Activated CD4-positive, alpha-beta T cell treated with anti-CD3 and anti-CD28 coated beads, Interleukin-2, Interleukin-4, amounts not matched to agents 100 ng/mL and 50 ng/mL, durations not matched to agents 16 hours and 8 hours (primary cell): ENCODE results near the gene NKD2.
"Not testable (repeated sequence)": the region's sequence is repeated elsewhere in the genome, so short reads cannot be mapped to it uniquely, and the experiment has no call there.

Source experiments
- DNase-seq: peaks from one replicate; pipeline ENCODE4 v3.0.0-alpha.2; 2020; ENCODE audit warnings: low spot score

NKD2 gene

DNA sequence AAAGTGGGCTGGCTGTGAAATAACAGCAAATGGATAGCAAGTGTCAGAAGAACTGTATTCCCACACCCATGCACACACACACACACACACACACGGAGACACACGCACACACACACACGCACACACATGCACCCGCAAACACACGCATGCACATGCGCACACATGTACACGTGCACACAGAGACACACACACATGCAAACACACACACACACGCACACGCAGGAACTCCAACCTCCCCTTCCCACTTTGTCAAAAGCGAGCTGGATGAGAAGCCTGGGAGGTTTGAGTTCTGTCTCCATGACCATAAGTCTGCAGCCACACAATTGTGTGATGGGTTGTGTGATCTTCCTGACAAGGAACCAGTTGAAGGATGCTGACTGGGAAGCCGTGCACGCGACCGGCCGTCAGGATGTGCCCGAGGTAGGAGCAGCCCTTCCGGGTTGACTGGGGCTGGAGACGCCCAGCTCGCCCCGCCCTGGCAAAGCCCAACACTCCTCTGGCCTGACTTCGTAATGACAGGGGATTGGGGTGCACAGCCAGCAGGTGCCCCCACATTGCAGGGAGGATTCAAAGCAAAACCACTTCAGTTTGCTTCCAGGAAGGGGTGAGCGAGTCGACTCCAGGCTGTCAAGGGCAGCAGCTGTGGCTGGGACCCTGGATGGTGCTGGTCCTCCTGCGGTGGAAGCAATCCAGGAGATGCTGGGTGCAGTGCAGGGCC is 29.3 kb upstream of the NKD2 start:
- DNase-seq, result no peak

DNA sequence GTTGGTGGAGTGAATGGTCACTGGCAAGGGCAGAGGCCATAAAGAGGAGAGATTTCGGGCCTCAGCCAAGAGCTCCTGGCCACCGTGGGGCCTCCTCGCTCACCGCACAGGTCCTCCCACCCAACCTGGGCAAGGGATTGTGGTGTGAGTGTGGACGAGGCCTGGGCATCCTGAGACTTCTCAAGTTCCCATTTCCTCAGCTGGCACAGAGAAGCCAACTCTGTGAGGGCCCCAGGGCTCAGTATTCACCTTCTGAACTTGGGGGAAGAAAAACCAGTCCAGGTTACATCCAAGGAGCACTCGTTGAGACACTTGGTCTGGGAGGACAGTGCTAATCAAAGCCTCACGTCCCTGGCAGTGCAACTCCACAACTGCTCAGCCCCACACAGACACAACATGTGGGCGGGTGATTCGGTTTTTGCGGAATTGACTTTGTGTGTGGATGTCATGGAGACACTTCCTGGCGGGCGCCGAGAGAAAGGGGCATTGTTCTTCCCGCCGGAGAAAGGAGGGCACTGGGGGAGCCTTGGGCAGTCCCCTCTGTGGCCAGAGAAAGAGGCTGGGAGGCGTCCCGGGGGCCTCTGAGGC is 28.5 kb upstream of the NKD2 start:
- DNase-seq, result no peak

DNA sequence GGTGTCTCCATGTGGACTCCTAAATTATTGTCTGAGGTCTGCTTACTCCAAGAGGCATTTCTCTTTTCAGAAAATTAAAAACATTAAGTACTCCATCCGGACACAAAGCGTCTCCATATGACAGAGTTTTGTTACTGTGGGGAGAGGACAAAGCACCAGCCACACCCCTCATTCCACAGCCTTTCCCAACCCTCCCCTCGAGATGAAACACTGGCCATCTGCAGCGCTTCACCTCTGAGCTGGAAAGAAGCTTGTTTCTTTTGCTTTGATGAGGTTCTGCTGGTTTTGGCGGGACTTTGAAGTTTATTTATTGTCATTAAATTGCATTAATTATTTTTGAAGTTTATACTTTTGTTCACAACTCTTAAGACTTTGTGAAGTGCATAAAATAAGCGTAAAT is 27.6 kb upstream of the NKD2 start:
- DNase-seq, result no peak

DNA sequence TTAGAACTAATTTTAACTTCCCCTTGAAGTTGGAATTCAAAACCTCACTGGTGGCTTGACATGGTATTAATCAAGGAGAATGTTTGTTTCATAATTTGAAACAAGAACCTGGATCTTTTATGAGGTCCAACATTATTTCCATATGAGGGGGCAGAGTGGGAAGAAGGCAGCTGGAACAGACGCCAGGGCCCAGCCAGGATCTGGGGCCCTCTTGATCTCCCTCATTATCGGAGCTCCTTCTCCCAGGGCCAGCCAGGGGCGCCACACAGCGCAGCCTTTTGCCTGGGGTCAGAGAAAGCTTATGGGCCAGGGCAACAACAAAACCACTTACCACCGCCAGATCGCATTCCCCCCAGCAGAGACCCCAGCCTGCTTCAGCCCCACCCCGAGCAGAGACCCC is 27.1 kb upstream of the NKD2 start:
- DNase-seq, result no peak

DNA sequence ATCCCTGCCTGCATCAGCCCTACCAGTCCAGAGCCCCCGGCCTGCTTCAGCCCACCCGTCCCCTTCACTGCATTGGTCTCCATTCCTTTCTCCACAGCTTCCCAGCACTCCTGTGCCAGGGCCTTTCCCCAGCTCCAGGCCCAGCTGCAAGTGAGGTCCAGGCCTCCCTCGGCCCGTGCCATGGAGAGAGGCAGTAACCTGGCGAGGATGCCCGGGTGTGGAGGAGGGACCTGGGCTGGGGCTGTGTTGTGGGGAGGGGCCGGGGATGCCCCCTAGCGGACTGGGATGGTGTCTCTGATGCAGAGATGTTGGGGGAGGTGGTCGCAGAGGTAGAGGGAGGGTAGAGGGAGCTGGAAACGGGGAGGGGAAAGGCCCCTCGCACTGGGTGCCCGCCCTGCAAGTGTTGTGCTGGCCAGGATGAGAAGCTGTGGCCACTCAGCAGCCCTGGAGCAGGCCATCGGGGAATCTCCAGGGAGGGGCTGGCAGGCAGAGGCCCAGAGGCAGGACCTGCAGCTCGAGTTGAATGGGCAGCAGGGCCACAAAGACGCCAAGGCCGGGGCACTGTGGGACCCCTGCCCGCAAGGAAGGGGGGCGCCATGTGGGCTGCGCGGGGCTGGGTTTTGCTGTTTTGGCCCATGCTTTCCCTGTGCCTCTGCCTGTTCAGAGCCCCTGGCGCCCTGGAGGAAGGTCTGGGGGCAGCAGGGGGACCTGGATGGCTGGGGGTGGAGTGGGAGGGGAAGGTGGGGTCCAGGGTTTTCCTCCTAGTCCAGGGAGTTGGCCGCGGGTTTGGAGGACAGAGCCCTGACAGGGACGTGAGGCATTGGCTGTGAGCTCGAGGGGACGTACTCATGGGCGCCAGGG is 26.0 kb upstream of the NKD2 start:
- no peak for DNase-seq

DNA sequence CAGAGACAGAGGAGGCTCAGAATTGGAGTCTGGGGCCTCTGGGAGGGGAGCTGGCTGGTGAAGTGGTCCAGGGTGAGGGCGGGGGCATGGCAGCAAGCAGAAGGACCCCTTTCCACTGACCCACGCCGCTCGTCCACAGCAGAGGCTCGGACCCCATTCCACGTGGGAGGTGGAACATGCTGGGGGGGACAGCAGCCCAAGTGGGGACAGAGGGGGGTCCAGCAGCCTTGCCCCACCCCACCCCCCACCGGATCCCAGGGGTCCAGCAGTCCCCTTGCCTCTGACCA is 25.4 kb upstream of the NKD2 start:
- DNase-seq, result no peak

DNA sequence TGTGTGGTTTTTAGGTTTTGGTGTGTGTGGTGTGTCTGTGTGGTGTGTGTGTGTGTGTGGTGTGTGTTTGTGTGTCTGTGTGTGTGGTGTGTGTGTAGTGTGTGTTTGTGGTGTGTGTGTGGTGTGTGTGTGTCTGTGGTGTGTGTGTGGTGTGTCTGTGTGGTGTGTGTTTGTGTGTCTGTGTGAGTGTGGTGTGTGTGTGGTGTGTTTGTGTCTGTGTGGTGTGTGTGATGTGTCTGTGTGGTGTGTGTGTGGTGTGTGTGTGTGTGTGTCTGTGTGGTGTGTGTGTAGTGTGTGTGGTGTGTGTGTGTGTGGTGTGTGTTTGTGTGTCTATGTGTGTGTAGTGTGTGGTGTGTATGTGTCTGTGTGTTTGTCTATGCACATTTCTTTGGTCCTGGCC is 25.0 kb upstream of the NKD2 start:
- DNase-seq, result no peak

DNA sequence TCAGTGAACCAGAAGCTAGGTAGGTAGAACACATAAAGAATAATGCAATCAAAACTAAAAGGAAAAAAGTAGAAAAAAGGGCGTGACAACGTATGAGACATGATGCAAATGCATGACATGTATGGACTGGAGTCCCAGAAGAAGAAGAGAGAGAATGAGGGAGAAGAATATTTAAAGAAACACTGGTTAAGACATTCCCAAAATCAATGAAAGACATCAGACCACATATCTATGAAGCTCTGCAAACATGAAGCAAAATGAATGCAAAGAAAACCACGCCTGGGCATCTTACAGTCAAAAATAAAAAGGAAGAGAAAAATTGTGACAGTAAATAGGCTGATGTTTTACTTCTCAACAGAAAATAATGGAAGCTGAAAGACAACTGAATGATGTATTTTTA is 23.8 kb upstream of the NKD2 start:
- DNase-seq, result no peak

DNA sequence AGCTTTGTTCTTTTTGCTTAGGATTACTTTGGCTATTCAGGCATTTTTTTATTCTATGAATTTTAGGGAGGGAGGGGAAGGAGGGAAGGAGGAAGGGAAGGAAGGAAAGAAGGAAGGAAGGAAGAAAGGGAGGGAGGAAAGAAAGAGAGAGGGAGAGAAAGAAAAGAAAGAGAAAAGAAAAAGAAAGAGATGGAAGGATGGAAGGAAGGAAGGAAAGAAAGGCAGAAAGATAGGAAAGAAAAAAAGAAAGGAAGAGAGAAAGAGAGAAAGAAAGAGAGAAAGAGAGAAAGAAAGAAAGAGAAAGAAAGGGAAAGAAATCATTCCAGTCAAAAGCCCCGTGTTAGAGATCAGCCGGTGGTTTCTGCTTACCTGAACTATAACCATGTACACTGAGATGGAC is 20.8 kb upstream of the NKD2 start:
- no peak for DNase-seq

DNA sequence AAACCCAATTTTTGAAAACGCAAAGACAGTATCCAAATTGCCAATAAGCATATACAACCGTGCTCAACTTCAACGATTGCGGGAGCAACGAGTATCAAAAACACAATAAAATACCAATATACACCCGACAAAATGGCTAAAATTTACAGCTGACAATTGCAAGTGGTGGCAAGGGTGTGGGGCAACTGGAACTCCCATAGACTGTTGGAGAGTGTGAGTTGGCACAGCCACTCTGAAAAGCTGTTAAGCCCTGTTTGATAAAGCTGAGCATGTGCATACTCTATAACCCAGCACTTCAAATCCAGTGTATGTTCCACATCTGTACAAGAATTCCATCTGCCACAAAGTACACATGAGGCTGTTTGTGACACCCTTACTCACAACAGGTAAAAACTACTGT is 20.3 kb upstream of the NKD2 start:
- no peak for DNase-seq

DNA sequence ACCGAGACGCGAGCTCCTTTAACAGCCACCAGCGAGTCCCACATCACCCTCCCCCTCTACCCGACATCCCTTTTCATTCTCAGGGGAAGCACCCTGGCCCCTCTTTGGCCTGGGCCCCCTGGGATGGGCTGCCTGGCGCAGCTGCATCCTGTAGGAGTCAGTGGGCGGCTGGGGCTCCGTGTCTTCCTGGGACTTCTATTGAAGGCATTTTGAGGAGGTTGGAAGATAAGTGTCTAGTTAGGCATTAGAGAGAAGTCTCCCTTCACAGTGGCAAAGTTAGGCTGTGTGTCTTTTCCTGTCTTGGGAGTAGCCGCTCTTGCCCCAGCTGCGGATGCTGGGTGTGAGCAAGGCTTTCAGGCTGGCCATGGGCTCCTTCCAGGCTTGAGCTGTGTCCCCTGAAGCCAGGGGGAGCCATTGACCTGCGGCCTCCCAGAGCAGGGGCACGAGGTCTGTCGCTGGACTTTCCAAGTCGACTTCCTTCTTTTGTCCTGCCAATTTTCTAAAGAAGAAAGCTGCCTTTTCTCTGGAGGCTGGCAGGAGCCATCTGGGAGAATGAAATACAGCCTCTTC is 18.6 kb upstream of the NKD2 start:
- no peak for DNase-seq

DNA sequence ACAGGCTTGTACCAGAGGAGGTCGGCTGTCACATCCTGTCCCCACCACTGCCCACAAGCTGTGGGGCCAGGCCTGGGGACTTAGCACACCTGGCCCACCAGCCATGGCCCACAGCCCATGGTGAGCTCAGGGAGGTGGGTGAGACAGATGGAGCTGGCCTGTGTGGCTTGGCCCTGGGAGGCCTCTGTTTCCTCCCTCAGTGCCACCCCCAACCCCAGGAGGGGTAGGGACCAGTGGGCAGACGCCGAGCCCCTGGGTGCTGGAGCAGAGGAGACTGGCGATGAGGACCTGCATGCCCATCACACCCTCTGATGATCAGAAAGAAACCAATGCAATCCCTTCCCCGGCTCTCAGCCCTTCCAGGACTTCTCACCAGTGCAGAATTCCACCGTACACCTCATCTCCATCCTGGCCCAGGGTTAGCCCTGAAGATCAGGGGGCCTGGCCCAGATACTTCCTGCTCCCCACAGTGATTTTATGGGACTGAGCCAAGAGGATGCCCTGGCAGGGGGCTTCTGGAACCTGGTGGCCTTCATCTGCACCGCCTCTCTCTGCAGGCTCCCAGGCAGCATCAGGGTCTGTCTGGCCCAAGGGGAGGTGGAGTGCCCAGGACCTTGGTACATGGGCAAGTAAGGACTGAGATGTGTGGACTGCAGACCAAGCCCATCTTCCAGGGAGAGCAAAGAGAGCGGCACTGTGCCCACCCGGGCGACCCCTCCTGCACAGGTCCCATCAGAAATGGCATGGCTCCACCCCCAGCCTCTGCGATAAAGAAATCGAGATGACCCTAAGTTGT is 16.9 kb upstream of the NKD2 start:
- DNase-seq, result no peak

DNA sequence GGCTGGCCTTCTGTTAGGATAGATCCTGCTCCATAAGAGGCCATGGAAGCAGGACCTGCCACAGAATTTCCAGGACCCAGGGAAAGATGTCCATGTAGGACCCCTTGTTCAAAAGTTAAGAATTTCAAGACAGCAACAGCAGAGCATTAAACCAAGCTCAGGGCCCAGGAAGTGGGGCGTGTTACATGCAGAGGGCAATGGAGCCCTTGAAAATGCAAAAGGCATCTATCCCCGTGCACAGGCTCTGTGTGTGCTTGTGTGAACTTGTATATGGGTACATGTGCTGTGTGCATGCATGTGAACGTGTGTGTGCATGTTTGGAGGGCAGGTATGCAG is 14.4 kb upstream of the NKD2 start:
- no peak for DNase-seq

DNA sequence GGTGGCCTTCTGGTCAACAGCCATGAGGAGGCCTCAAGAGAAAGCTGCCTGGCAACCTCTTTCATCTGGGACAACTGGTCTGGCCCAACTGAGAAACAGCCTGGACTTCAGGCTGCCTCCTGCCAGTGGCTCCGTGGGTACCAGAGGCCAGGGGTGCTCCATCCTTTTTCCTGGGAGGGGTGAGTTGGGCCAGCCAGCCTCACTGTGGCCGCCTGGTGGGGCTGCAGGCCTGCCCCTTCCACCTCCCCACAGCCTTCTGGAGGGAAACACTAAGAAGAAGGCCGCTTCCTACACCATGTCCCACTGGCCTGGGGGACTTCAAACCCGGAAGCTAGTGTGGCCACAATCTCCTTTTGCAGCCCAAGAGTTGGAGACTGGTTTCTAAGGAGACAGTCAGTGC is 13.8 kb upstream of the NKD2 start:
- DNase-seq, result no peak

DNA sequence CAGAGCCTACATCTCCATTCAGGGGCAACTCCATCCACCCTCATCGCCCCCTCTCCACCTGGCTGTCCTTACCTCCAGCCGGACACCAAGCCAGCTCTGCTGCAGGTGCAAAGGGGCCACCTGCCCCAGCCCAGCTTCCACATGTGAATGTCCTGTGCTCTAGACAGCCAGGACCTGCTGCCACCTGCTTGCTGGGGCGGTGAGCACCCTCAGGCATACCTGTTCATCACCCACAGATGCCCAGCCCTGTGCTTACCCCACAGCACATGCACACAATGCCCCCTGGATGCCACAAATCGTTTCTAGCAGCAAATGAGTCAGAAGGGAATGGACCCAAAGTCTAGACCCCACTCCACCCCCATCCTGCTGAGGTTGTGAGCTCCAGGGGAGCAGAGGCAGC is 13.3 kb upstream of the NKD2 start:
- no peak for DNase-seq

DNA sequence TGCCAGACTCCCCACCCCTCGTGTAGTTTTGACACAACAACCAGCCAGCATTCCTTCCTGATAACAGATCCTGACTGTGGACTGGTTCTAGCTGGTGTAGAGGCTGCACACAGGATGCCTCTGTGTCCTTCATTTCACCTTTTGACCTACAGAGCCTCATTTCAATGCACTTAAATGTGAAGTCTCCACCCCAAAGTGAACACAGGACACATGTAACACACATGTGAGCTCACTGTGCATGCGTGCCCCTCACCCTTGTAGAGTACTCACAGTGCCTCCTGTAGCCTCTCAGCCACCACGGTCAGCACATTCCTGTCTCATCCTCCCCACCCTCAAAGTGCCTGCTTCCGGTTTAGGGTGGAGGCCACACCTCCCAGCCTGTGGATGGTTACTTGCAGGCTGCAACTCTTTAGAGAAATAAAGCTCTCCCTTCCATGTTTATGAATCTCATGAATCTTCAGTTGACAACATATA is 11.6 kb upstream of the NKD2 start:
- no peak for DNase-seq

DNA sequence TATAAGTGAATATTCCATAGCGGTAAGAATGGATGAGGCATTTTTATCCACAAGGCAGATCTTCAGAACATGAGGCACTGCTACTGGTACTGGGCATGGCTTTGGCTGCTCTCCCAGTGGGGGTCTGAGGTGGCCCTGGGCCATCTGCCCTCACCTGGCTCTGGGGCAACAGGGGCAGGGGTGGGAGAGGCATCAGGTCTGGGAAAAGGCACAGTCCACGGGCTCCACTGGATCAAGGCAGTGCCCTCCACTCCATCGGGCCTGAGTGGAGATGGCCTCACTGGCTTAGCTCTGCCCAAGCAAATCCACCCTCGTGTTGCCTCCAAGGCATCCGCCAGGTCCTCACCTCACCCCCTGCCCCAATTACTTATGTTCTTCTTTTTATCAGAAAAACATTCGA is 10.9 kb upstream of the NKD2 start:
- DNase-seq, result no peak

DNA sequence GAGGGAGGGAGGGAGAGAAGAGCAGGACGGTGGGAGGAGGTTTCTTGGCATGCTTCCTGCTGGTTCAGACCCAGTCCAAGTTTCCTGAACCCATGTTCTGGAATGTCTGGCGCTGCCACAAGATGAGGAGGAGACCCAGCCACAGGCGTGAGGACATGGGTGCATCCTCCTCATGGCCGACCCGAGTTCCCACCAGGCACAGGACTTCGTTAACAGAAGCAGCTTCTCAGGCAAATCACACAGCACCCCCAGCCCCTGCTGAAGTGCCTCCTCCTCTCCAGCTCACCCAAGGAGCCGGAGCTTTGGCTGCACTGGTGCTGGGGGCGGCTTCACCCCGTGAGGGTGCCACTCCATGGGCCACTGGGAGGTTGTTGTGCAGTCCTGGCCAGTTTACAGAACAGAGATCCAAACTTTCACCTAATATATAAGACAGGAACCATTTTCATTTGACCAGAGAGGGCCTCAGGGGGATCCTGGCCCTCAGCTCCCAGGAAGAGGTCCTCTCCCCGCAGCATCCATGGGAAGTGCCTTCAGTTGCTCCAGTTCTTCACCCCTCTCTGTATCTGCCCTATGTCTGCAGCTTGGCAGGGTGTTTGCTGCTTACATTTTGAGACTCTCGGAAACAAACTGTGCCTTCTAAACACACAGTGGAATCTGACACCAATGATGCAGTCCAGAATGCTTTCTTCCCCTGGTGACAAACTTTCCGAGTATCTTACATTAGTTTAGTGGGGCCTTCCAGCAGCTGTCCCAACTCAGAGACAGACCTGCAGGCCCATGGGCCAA is 10.2 kb upstream of the NKD2 start:
- DNase-seq, result no peak

DNA sequence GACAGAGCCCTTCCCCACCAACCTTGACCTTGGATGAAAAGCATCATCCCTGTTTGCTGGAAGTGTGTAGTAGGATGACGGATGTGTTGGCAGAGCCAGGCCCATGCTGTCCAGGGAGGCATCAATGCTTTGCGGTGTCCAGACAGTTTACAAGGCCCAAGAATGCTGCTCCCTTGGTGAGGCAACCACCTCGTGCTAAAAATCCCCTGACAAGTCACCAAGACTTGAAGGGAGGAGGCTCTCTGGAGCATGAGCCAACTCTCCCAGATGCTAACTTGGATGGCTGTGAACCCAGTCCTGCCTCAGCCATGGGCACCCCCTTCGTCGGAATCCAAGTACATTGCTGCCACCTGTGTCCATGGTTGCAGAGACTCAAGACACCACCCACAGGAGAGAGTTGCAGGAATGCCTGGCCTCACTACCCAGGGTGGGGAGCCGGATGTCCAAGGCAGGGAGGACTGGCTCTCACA is 9.5 kb upstream of the NKD2 start:
- no peak for DNase-seq

DNA sequence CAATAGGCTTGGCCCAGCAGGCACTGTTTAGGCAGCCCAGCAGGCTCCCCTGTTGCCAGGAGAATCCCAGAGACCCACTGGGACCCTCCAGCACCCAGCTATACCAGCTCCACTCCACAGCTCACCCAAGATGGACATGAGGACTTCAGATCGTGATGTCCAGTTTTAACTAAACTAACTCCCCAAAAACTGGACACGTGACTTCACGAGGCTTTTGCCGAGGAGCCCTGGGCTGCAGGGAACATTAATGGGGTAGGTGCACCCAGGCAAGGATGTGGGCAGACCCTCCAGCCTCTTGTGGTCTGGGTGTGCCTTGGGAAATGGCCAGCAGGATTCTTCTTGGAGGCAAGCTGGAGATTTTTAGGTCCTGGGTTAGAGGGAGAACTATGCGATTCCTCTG is 8.9 kb upstream of the NKD2 start:
- no peak for DNase-seq

DNA sequence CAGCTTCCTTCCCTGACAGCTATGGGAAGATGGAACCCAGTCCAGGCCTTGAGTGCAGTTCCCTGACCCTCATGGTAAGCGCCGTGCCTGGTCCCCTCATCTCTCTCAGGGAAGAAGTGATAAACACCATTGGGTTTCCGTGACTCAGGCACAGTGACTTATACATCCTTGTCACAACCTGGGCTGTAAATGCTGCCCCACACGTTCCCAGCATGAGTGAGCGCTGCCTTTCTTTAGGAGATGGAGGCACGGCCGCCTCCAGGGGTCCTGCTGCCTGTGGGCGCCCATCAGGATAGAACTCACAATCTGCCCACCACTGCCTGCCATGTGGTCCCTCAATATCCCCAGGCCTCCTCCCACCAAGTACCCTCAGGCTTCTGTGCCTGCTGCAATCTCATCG is 8.3 kb upstream of the NKD2 start:
- DNase-seq, result no peak

DNA sequence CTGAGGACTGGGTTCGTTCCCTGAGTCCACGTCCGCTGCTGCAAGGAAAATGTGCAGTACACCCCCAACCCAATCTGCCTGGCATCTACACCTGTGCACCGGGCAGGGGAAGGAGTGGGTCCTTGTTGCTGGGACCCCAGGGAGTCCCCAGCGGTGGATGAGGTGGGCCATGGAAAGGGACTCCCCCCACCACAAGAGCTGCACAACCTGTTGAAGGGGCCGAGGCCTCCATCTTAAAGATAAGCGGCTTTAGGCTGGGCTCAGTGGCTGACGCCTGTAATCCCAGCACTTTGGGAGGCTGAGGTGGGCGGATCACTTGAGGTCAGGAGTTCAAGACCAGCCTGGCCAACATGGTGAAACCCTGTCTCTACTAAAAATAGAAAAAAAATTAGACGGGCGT is 7.8 kb upstream of the NKD2 start:
- DNase-seq, result not testable (repeated sequence)
